Measurements from ENCODE around the gene TRIM36. TPM values are rescaled to one million over a fixed set of nuclear protein-coding genes. Genes with fewer than 3 reads are reported as not detected.

TRIM36 gene
- total RNA-seq, 1 experiment from 2014 or later = 20.0 TPM

DNA sequence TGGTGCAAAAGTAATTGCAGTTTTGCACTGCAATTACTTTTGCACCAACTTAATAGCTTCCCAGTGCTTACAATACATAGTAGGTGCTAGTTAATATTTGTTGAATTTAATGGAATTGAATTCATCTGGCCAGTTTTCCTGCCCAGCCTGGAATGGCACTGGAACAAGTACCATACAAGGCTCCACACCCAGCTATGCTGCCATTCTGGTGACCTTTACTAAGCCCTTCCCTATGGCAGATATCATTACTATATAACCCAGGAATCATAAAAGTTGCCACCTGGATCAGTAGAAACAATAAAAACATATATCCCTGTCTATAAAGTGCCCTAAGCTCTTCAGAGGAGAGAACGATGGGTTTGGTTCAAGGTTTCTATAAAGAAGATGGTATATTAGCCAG, 22.4 kb upstream of the TRIM36 start:
- no peak for ATAC-seq
- TF ChIP-seq RELA (CRISPR knock-in tag; IDR thresholded peaks at IDR 0.05; ENCODE audit: borderline replicate concordance) (no peak), CREB1 (CRISPR knock-in tag; IDR thresholded peaks at IDR 0.05) (no peak), ZNF317 (CRISPR knock-in tag; IDR thresholded peaks at IDR 0.05; ENCODE audit: borderline replicate concordance, low read depth) (no peak), OVOL2 (CRISPR knock-in tag; IDR thresholded peaks at IDR 0.05; ENCODE audit: borderline replicate concordance) (no peak), TEAD1 (CRISPR knock-in tag; IDR thresholded peaks at IDR 0.05) (no peak), EMX1 (CRISPR knock-in tag; IDR thresholded peaks at IDR 0.05) (no peak), NR3C1 (CRISPR knock-in tag; conservative IDR thresholded peaks at IDR 0.05; ENCODE audit: low read depth) (no peak), ATF1 (CRISPR knock-in tag; IDR thresholded peaks at IDR 0.05) (no peak), PRRX2 (CRISPR knock-in tag; IDR thresholded peaks at IDR 0.05) (no peak)
- TF ChIP-seq, protein P1, sequence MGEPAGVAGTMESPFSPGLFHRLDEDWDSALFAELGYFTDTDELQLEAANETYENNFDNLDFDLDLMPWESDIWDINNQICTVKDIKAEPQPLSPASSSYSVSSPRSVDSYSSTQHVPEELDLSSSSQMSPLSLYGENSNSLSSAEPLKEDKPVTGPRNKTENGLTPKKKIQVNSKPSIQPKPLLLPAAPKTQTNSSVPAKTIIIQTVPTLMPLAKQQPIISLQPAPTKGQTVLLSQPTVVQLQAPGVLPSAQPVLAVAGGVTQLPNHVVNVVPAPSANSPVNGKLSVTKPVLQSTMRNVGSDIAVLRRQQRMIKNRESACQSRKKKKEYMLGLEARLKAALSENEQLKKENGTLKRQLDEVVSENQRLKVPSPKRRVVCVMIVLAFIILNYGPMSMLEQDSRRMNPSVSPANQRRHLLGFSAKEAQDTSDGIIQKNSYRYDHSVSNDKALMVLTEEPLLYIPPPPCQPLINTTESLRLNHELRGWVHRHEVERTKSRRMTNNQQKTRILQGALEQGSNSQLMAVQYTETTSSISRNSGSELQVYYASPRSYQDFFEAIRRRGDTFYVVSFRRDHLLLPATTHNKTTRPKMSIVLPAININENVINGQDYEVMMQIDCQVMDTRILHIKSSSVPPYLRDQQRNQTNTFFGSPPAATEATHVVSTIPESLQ (CRISPR knock-in tag; IDR thresholded peaks at IDR 0.05) = no peak
- TF ChIP-seq, protein P2, sequence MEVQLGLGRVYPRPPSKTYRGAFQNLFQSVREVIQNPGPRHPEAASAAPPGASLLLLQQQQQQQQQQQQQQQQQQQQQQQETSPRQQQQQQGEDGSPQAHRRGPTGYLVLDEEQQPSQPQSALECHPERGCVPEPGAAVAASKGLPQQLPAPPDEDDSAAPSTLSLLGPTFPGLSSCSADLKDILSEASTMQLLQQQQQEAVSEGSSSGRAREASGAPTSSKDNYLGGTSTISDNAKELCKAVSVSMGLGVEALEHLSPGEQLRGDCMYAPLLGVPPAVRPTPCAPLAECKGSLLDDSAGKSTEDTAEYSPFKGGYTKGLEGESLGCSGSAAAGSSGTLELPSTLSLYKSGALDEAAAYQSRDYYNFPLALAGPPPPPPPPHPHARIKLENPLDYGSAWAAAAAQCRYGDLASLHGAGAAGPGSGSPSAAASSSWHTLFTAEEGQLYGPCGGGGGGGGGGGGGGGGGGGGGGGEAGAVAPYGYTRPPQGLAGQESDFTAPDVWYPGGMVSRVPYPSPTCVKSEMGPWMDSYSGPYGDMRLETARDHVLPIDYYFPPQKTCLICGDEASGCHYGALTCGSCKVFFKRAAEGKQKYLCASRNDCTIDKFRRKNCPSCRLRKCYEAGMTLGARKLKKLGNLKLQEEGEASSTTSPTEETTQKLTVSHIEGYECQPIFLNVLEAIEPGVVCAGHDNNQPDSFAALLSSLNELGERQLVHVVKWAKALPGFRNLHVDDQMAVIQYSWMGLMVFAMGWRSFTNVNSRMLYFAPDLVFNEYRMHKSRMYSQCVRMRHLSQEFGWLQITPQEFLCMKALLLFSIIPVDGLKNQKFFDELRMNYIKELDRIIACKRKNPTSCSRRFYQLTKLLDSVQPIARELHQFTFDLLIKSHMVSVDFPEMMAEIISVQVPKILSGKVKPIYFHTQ (CRISPR knock-in tag; IDR thresholded peaks at IDR 0.05) = no peak
- TF ChIP-seq, protein P3, sequence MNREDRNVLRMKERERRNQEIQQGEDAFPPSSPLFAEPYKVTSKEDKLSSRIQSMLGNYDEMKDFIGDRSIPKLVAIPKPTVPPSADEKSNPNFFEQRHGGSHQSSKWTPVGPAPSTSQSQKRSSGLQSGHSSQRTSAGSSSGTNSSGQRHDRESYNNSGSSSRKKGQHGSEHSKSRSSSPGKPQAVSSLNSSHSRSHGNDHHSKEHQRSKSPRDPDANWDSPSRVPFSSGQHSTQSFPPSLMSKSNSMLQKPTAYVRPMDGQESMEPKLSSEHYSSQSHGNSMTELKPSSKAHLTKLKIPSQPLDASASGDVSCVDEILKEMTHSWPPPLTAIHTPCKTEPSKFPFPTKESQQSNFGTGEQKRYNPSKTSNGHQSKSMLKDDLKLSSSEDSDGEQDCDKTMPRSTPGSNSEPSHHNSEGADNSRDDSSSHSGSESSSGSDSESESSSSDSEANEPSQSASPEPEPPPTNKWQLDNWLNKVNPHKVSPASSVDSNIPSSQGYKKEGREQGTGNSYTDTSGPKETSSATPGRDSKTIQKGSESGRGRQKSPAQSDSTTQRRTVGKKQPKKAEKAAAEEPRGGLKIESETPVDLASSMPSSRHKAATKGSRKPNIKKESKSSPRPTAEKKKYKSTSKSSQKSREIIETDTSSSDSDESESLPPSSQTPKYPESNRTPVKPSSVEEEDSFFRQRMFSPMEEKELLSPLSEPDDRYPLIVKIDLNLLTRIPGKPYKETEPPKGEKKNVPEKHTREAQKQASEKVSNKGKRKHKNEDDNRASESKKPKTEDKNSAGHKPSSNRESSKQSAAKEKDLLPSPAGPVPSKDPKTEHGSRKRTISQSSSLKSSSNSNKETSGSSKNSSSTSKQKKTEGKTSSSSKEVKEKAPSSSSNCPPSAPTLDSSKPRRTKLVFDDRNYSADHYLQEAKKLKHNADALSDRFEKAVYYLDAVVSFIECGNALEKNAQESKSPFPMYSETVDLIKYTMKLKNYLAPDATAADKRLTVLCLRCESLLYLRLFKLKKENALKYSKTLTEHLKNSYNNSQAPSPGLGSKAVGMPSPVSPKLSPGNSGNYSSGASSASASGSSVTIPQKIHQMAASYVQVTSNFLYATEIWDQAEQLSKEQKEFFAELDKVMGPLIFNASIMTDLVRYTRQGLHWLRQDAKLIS (CRISPR knock-in tag; IDR thresholded peaks at IDR 0.05; ENCODE audit: borderline replicate concordance) = no peak
- TF ChIP-seq, protein P4, sequence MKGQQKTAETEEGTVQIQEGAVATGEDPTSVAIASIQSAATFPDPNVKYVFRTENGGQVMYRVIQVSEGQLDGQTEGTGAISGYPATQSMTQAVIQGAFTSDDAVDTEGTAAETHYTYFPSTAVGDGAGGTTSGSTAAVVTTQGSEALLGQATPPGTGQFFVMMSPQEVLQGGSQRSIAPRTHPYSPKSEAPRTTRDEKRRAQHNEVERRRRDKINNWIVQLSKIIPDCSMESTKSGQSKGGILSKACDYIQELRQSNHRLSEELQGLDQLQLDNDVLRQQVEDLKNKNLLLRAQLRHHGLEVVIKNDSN (CRISPR knock-in tag; IDR thresholded peaks at IDR 0.05) = no peak
- TF ChIP-seq, protein P5, sequence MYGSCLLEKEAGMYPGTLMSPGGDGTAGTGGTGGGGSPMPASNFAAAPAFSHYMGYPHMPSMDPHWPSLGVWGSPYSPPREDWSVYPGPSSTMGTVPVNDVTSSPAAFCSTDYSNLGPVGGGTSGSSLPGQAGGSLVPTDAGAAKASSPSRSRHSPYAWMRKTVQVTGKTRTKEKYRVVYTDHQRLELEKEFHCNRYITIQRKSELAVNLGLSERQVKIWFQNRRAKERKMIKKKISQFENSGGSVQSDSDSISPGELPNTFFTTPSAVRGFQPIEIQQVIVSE (CRISPR knock-in tag; IDR thresholded peaks at IDR 0.05; ENCODE audit: borderline replicate concordance) = no peak
- TF ChIP-seq, protein P6, sequence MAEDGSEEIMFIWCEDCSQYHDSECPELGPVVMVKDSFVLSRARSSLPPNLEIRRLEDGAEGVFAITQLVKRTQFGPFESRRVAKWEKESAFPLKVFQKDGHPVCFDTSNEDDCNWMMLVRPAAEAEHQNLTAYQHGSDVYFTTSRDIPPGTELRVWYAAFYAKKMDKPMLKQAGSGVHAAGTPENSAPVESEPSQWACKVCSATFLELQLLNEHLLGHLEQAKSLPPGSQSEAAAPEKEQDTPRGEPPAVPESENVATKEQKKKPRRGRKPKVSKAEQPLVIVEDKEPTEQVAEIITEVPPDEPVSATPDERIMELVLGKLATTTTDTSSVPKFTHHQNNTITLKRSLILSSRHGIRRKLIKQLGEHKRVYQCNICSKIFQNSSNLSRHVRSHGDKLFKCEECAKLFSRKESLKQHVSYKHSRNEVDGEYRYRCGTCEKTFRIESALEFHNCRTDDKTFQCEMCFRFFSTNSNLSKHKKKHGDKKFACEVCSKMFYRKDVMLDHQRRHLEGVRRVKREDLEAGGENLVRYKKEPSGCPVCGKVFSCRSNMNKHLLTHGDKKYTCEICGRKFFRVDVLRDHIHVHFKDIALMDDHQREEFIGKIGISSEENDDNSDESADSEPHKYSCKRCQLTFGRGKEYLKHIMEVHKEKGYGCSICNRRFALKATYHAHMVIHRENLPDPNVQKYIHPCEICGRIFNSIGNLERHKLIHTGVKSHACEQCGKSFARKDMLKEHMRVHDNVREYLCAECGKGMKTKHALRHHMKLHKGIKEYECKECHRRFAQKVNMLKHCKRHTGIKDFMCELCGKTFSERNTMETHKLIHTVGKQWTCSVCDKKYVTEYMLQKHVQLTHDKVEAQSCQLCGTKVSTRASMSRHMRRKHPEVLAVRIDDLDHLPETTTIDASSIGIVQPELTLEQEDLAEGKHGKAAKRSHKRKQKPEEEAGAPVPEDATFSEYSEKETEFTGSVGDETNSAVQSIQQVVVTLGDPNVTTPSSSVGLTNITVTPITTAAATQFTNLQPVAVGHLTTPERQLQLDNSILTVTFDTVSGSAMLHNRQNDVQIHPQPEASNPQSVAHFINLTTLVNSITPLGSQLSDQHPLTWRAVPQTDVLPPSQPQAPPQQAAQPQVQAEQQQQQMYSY (CRISPR knock-in tag; IDR thresholded peaks at IDR 0.05) = no peak
- TF ChIP-seq, protein P7, sequence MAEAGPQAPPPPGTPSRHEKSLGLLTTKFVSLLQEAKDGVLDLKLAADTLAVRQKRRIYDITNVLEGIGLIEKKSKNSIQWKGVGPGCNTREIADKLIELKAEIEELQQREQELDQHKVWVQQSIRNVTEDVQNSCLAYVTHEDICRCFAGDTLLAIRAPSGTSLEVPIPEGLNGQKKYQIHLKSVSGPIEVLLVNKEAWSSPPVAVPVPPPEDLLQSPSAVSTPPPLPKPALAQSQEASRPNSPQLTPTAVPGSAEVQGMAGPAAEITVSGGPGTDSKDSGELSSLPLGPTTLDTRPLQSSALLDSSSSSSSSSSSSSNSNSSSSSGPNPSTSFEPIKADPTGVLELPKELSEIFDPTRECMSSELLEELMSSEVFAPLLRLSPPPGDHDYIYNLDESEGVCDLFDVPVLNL (CRISPR knock-in tag; IDR thresholded peaks at IDR 0.05; ENCODE audit: borderline replicate concordance, low read depth) = no peak
- no peak for DNase-seq (ENCODE audit: low spot score)
- Mint-ChIP-seq H3K4me3 (no peak overlapping the region), H3K36me3 (no peaks in the 10 kb centered on the region), H3K9me3 (no peaks in the 10 kb centered on the region), H3K4me1 (peaks cover 18% of the 10 kb centered on the region), H3K27me3 (ENCODE audit: low read depth) (no peaks in the 10 kb centered on the region), H3K27ac (no peak overlapping the region)
- ChIA-PET CTCF (no interaction called here), POLR2A (no interaction called here)
